Right lung (tissue), 5 donors: ENCODE measurements around the gene DOC2A. TPM values are rescaled to one million over a fixed set of nuclear protein-coding genes. Genes with fewer than 3 reads are reported as not detected.

Experiments
- DNase-seq, 2 donors: peaks; one replicate each; pipeline ENCODE4 v3.0.0-alpha.2; 2013
- polyA plus RNA-seq, 5 donors: library from polyadenylated mRNA; unstranded; fragments of 120-200 nt; gene quantifications; one replicate each; pipeline versions ENCODE4 v1.2.1 to v1.2.3, GENCODE V29; 2013; ENCODE audit warnings: inconsistent platforms in 1 of 5, low replicate concordance in 1 of 5; ENCODE audit not compliant: insufficient read length in 5 of 5, insufficient read depth in 1 of 5

The DOC2A gene
- polyA plus RNA-seq, 5 donors = 1.4 to 5.3 (median 3.8) TPM

DNA sequence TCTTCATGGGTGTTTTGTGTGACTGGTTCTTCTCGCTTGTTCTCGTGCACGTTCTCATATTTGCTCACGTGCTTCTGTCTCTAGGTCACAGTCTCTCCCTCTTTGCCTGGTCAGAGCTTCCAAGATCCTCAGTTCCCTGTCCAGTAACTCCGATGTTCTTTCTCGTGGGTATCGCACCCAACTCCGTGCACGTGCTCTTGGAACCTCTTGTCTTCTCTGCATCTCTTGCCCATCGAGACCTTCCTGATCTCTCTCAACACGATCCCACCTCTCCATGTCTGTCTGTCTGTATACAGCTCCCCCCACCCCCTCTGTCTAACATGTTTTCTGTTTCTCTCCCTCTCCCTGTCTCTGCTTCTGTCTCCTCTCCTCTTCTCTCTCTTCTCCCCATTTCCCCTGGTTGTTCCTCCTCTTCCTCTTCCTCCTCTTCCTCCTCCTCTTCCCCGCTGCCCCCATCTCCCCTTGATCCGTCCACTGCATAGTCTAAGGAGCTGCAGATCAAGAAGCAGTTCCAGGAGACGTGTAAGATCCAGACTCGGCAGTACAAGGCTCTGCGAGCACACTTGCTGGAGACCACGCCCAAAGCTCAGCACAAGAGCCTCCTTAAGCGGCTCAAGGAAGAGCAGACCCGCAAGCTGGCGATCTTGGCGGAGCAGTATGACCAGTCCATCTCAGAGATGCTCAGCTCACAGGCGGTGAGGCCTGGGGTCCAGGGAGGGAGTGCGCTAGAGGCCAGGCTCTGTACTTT, 21.5 kb downstream of the DOC2A start:
- no peak for DNase-seq

DNA sequence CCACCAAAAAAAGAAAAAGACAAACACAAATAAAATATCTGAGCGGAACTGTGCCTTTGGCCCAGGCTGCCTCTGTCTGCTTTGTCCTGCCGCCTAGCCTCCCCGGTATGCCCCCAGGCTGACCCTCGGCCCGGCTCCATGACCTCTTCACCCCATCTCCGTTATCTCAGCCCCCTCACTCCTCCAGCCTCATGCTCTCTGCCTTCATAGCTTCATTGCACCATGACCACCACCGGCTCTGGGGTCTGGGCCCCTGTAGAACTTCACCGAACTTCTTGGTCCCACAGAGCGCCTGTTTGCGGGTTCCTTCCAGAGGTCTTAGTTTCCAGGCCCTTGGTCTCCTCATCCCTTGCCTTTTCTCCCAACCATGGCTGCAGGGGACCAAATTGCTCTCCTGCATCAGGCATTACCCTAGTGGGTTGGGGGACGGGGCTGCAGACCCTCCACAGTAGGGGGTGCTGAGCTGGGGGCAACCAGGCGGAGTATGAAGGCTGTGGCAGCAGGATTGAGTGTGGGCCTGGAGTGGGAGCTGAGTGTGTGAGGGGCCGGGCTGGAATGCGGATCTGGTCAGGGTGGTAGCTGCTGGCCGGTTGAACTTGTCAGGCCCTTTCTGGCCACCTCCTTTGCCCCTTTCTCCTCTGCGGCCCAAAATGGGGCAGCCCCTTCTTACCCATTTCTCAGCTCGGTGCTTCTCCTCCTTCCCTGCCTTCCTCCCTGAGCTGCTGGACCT, 22.3 kb downstream of the DOC2A start:
- DNase-seq = no peak

DNA sequence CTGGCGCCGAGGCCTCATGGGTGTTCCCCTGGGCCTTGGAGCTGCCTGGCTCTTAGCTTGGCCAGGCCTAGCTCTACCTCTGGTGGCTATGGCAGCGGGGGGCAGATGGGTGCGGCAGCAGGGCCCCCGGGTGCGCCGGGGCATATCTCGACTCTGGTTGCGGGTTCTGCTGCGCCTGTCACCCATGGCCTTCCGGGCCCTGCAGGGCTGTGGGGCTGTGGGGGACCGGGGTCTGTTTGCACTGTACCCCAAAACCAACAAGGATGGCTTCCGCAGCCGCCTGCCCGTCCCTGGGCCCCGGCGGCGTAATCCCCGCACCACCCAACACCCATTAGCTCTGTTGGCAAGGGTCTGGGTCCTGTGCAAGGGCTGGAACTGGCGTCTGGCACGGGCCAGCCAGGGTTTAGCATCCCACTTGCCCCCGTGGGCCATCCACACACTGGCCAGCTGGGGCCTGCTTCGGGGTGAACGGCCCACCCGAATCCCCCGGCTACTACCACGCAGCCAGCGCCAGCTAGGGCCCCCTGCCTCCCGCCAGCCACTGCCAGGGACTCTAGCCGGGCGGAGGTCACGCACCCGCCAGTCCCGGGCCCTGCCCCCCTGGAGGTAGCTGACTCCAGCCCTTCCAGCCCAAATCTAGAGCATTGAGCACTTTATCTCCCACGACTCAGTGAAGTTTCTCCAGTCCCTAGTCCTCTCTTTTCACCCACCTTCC, 23.3 kb downstream of the DOC2A start:
- no peak for DNase-seq

DNA sequence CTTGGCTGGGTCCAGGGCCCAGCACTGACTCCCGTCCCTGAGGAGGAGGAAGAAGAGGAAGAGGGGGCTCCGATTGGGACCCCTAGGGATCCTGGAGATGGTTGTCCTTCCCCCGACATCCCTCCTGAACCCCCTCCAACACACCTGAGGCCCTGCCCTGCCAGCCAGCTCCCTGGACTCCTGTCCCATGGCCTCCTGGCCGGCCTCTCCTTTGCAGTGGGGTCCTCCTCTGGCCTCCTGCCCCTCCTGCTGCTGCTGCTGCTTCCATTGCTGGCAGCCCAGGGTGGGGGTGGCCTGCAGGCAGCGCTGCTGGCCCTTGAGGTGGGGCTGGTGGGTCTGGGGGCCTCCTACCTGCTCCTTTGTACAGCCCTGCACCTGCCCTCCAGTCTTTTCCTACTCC, 23.9 kb downstream of the DOC2A start:
- DNase-seq = no peak

DNA sequence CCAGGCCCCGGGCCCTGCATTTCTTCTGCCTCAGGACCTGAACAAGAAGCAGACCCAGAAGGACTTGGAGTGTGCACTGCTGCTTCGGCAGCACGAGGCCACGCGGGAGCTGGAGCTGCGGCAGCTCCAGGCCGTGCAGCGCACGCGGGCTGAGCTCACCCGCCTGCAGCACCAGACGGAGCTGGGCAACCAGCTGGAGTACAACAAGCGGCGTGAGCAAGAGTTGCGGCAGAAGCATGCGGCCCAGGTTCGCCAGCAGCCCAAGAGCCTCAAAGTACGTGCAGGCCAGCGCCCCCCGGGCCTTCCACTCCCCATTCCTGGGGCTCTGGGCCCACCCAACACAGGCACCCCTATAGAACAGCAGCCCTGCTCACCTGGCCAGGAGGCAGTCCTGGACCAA, 24.6 kb downstream of the DOC2A start:
- no peak for DNase-seq

DNA sequence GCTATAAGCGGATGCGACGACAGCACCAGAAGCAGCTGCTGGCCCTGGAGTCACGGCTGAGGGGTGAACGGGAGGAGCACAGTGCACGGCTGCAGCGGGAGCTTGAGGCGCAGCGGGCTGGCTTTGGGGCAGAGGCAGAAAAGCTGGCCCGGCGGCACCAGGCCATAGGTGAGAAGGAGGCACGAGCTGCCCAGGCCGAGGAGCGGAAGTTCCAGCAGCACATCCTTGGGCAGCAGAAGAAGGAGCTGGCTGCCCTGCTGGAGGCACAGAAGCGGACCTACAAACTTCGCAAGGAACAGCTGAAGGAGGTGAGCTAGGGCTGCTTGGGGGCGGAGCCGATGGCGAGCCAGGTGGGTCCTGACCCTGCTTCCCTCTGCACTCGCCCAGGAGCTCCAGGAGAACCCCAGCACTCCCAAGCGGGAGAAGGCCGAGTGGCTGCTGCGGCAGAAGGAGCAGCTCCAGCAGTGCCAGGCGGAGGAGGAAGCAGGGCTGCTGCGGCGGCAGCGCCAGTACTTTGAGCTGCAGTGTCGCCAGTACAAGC, 25.5 kb downstream of the DOC2A start:
- no peak for DNase-seq

DNA sequence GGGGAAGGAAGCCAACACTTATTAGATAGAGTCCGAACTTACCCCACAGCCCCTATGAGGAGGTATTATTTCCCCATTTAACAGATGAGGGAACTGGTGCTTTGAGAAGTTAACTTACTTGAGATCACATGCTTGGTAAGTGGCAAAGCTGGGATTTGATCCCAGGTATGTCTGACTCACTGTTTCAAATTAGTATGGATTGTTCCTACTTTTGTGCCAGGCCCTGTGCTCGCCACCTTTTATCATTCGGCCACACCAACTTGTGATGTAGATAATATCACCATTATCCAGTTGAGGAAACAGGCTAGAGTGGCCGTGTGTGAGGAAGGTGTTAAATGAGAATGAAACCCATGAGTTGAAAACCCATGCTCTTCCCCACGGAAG, 26.1 kb downstream of the DOC2A start:
- DNase-seq = no peak

DNA sequence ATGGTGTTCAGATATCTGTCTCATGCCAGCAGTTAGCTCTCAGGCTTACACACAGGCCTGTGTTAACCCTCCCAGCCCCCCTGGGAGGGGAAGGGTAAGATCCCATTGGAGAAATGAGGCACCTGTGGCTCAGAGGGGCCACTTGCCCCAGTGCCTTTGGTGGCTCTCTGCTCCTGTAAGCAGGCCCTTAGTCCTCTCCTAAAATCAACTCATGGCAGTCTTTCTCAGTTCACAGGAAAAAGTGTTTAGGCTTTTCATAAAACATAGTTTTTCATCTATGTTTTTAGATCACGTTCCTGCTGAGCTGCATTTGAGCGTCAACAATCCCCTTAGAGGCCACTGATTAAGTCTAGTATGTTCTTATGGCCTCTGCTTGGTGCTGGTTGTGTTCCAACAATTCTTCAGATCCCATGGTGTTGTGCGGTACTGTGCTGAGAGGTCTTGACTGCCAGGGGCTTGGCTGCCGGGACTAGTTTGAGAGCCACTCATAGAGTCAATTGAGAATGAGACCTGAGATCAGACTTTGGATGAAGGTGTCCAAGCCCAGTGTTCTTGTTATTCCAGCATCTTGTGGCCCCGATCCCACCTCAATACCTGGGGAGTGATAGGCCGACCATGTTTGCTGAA, 26.6 kb downstream of the DOC2A start:
- no peak for DNase-seq

DNA sequence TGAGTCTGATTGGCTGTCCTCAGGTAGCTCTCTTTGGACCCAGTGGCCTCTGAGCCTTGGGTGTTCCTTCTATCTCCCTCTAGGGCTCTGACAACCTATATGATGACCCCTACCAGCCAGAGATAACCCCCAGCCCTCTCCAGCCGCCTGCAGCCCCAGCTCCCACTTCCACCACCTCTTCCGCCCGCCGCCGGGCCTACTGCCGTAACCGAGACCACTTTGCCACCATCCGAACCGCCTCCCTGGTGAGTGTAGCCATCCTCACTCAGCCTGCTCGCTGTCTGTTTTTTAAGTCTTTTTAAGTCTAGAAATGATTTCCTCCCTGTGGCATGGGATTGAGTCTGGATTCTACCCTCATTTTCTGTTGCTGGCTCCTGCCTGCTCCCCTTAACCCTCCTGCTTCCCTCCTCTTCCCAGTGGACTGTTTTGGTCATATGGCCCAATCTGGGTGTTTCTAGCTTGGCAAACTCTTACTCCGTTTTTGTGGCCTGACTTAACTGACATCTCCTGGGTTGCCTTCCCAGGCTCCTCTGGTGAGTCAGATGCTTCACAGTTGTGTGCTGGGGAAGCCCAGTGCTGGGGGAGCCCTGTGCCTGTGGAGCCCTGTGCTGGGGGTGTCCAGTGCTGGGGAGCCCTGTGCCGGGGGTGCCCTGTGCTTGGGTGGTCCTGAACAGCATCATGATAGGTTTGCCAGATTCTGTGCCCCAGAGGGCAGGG, 27.2 kb downstream of the DOC2A start:
- DNase-seq = no peak

DNA sequence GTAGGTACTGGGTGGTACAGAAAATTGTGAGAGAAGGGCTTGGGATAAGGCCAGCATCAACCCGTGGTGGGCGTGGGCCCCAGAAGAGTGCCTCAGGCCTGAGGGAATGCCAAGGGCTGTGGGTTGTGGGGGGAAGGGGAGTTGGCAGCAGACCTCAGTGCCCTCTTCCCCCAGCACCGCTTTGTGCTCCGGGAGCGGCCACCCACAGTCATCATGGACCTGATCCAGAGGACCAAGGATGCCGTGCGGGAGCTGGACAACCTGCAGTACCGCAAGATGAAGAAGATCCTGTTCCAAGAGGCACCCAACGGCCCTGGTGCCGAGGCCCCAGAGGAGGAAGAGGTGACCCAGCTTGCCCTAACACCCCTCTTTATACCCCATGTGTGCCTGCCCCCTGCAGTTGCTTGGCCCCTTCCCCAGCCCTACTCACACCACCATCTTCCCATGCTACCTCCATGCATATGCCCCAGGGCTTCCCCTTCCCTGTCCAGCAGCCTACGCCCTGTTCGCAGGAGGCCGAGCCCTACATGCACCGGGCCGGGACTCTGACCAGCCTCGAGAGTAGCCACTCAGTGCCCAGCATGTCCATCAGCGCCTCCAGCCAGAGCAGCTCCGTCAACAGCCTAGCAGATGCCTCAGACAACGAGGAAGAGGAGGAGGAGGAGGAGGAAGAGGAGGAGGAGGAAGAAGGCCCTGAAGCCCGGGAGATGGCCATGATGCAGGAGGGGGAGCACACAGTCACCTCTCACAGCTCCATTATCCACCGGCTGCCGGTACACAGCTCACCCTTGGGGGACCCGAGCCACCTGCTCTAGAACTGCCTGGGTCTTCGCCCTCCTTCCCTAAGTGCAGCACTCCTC, 28.0 kb downstream of the DOC2A start:
- DNase-seq = no peak

DNA sequence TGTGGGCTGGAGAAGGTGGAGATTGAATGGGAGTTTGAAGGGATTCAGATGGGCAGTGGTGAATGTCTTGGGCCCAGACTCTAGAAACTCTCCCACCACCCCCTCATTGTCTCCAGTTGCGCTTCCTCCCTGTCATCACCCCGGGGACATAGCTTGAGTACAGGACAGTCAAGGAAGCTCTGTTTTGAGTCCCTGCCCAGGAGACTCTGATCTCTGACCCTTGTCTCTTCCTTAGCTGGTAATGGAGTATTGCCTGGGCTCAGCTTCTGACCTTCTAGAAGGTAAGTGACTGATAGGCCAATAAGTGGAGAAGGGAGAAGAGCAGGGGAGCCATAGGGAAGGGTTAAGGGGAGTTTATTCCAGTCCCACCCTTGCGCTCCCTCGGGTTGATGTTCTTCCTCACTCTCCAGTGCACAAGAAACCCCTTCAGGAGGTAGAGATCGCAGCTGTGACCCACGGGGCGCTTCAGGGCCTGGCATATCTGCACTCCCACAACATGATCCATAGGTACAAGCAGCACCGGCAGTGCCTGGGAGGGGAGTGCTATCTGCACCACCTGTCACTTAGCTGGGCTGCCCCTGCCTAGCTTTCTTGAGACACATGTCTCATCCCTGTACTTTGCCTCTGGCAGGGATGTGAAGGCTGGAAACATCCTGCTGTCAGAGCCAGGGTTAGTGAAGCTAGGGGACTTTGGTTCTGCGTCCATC, 32.1 kb downstream of the DOC2A start:
- no peak for DNase-seq

DNA sequence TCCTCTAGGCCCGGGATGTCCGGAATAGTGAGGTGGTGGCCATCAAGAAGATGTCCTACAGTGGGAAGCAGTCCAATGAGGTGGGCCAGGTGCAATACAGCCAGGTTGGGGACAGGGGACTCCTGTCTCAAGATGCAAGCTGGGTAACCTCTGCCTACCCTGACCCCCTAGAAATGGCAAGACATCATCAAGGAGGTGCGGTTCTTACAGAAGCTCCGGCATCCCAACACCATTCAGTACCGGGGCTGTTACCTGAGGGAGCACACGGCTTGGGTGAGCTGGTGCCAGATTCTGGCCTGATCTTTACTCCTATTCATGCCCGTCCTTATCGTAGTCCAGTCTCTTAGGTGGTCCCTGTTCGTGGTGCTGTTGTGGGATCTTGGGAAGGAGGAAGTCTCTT, 32.7 kb downstream of the DOC2A start:
- DNase-seq = no peak

DNA sequence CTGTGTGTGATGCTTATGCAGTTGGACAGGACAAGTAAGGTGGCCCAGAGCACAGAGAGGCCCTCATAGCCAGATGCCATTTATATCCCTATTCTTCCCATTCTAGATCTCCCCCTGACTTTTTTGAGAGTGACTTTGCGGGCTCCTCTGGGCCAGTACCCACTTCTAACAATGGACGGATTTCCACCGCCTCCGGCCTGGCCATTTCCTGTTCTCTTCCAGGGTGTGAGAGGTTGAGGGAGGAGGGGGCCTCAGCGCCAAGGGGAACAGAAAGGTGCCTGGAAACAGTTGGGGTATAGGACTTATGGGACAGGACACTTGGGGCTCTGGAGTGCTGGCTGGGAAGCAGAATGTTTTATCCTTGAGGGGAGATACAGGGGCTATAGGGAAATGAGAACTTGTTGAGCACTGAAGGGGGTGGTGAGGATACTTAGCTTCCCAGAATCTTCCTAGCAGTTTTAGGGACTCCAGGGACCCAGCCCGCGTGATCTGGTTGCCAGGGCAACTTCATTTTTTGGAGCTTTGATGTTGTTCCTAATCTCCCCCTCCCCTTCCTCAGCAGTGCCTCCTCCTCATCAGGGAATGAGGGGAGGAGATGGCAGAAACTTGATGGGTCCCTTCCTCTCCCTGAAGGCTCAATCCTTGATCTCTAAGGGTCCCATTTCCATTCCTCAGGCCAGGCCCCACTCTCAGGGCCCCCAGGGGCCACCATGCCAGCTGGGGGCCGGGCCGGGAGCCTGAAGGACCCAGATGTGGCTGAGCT, 33.6 kb downstream of the DOC2A start:
- DNase-seq = no peak

DNA sequence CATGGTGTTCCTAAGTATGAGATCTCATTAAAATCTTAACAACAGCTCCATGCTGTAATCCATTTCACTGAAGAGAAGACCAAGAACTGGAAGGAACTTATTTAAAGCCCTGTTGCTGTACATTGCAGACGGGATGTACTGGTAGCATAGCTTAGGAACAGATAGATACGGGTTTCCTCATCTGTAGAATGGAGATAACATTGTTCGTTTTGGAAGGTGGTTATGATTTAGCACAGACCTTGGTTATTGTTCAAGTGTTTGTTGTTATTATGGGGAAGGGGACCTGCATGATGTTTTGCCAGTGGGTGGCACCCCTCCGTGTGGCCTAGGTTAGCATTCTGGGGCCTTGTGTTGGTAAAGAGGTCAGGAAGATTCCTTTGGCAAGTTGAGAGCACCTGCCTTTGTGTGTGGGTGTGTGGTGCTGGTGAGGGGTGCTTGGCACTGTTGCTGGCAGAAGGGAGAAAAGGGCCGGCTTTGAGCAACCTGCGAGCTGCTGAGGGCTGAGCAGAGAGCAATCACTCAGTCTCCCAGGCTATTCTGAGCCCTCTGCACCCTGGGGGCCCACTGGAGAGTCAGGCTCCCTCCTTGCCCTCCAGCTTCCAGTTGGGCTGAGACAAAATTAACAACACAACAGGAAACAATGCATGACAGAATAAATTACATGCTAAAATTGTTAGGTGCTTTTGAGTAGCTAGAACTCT, 34.9 kb downstream of the DOC2A start:
- DNase-seq = no peak

DNA sequence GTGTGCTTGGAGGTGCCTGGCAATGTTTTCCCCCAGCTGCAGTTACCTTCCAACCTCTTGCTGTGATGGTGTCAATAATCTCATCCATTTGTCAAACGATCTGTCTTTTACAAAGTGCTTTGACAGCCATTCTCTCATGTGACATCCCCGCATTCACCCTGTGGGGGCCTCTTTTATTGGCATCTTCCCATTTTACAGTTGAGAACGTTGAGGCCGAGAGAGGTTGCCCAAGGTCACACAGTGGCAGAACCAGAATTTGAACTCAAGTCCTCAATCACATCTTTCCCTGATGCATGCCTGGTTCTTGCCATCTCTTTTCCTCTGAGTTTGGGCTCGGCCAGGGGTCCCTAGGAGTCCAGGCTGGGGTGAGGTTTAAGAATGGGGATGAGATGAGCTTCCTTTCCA, 35.7 kb downstream of the DOC2A start:
- DNase-seq = no peak

DNA sequence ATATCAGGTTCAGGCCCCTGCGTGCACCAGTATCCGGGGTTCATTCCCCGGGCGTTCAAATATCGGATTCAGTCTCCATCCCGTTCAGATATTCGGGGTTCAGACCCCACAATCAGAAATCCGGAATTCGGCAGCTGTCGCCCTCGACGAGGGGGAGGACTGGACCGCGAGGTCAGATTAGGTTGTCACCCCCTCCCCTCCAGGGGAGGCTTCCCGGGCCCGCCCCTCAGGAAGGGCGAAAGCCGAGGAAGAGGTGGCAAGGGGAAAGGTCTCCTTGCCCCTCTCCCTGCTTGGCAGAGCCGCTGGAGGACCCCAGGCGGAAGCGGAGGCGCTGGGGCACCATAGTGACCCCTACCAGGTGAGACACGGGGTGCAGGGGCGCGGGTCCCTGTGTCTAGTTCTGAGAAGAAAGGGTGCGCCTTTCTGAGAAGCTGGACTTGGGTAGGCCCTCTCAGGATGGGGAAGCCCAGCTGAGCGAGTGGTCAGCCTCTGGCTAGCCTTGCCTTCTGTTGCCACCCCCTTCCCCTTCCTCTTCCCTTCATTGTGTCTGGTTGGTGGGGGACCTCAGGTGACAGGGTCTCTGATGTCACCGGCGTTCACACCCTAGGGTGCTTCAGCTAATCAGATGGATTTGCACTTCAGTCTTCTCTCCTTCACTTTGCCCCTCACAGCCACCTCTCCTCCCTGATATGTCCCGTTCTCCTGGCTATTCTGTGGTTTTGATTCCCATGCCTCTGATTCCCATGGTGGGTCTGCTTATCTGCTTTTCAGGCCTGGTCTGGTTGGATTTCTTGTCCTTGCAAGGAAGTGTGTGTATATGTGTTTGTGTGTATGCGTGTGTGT, 36.3 kb downstream of the DOC2A start:
- no peak for DNase-seq
